Measurements from ENCODE around the gene EDAR. TPM values are rescaled to one million over a fixed set of nuclear protein-coding genes. Genes with fewer than 3 reads are reported as not detected.

EDAR gene
- total and polyA plus RNA-seq, 10 of the 15 experiments (the other 5 are each of a cell fraction or from before 2014, with no cell fraction given): 0.04 TPM; not detected in 9

- RAD21 ChIA-PET (ENCODE audit: unreplicated experiment): no interaction called here
- FAIRE-seq: no peak
- WGBS (ENCODE audit: insufficient coverage, insufficient replicate concordance, low lambda C conversion rate, missing lambda C conversion rate): 50% methylated on average over 8 of the region's 8 CpGs
Measured at GRCh38 chr2:108925735-108926134, 63.3 kb downstream of the EDAR start.

More at GRCh38 chr2:108925735-108926134, 63.3 kb downstream of the EDAR start:
- no peak overlapping the region for H2AFZ ChIP-seq (ENCODE audit: control insufficient read depth, low read depth, low read length)
- ChIA-PET CTCF (interaction anchor here (0.7 kb wide), 1 partner anchor 133 kb away, joined by 3 read pairs; no protein-coding TSS in a partner anchor), SMC1A (ENCODE audit: uncharacterized antibody, unreplicated experiment) (no interaction called here), POLR2A (no interaction called here)
- H3K9me3 ChIP-seq (replicated peaks; ENCODE audit: control insufficient read depth, insufficient read depth, low read length): no peaks in the 10 kb centered on the region
- no peak overlapping the region for H3K4me2 ChIP-seq (ENCODE audit: control insufficient read depth, insufficient read depth)
- H4K20me1 ChIP-seq (ENCODE audit: control insufficient read depth, insufficient read depth): no peaks in the 10 kb centered on the region
- no peaks in the 10 kb centered on the region for H3K4me1 ChIP-seq (ENCODE audit: control insufficient read depth, insufficient read depth, low read length)
- TF ChIP-seq RB1 (IDR thresholded peaks at IDR 0.05; ENCODE audit: borderline replicate concordance): no peak
- no peak for TF ChIP-seq ZBTB40 (IDR thresholded peaks at IDR 0.05; ENCODE audit: borderline replicate concordance)
- no peak for TF ChIP-seq SP1 (IDR thresholded peaks at IDR 0.05; ENCODE audit: low read depth, low read length)
- no peak for TF ChIP-seq KAT2A (conservative IDR thresholded peaks at IDR 0.05; ENCODE audit: control insufficient read depth, low read depth, low read length)
- TF ChIP-seq DPF2 (IDR thresholded peaks at IDR 0.05): no peak
- no peak for TF ChIP-seq REST (IDR thresholded peaks at IDR 0.05; ENCODE audit: low read depth, low read length)
- intact Hi-C loops (cut with micrococcal nuclease; ENCODE audit: unreplicated experiment) (loop anchor here (5.0 kb wide), 1 partner anchor 62 kb away; the partner anchor contains the start of gene EDAR), in situ Hi-C loops (cut with MboI) (no loop called here)
- no peaks in the 10 kb centered on the region for H3K79me2 ChIP-seq (ENCODE audit: control insufficient read depth, insufficient read depth, low read length)
- BruUV-seq (replicated peaks): no TSS peak
- no peak for ATAC-seq
- no peak overlapping the region for H3K27ac ChIP-seq (ENCODE audit: control insufficient read depth, insufficient read depth)
- DNase-seq (ENCODE audit: low read depth, low spot score): no peak
- H3K9ac ChIP-seq (ENCODE audit: control insufficient read depth, insufficient read depth, low read length): no peak overlapping the region
- H3K4me3 ChIP-seq: no peak overlapping the region
- peaks cover 0 to 3% of the 10 kb centered on the region in 2 experiments; a peak in 2 of 4 replicates for H3K27me3 ChIP-seq (replicated peaks in 1 of 2; ENCODE audit: control insufficient read depth in 2 of 2, insufficient read depth in 2 of 2, low read length in 1 of 2)
- H3K36me3 ChIP-seq (ENCODE audit: control insufficient read depth in 2 of 2, insufficient read depth in 2 of 2, low read length in 1 of 2): no peaks in the 10 kb centered on the region
